Loucy (cell line): ENCODE data around the gene FBH1.

Source experiments
- EZH2phosphoT487 ChIP-seq: fragments of 200-600 bp; IDR thresholded peaks from 2 replicates; pipeline ENCODE4 v1.6.1; 2018; ENCODE audit warnings: antibody characterized with exemption, mild to moderate bottlenecking, moderate library complexity, borderline replicate concordance
- TF ChIP-seq, protein P1 (sequence below): fragments of 200-600 bp; sonication (generic); conservative IDR thresholded peaks from 2 replicates; pipeline ENCODE4 v1.5.1; 2014; ENCODE audit warnings: mild to moderate bottlenecking, antibody characterized with exemption, low read length

GRCh38 chr10:5895804-5896203, 5.8 kb downstream of the FBH1 start:
- TF ChIP-seq, protein P1, sequence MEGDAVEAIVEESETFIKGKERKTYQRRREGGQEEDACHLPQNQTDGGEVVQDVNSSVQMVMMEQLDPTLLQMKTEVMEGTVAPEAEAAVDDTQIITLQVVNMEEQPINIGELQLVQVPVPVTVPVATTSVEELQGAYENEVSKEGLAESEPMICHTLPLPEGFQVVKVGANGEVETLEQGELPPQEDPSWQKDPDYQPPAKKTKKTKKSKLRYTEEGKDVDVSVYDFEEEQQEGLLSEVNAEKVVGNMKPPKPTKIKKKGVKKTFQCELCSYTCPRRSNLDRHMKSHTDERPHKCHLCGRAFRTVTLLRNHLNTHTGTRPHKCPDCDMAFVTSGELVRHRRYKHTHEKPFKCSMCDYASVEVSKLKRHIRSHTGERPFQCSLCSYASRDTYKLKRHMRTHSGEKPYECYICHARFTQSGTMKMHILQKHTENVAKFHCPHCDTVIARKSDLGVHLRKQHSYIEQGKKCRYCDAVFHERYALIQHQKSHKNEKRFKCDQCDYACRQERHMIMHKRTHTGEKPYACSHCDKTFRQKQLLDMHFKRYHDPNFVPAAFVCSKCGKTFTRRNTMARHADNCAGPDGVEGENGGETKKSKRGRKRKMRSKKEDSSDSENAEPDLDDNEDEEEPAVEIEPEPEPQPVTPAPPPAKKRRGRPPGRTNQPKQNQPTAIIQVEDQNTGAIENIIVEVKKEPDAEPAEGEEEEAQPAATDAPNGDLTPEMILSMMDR, result no peak
- no peak for TF ChIP-seq EZH2phosphoT487
